GM12873 (cell line): ENCODE measurements around the gene ADGRE1.

Experiments
- CTCF ChIP-seq: IDR thresholded peaks from 2 replicates; pipeline ENCODE4 v1.5.1; 2012; ENCODE audit warnings: low read depth, mild to moderate bottlenecking, moderate library complexity, low read length, control low read depth; ENCODE audit not compliant: insufficient read depth; ENCODE audit errors: missing control alignments

Gene ADGRE1

DNA sequence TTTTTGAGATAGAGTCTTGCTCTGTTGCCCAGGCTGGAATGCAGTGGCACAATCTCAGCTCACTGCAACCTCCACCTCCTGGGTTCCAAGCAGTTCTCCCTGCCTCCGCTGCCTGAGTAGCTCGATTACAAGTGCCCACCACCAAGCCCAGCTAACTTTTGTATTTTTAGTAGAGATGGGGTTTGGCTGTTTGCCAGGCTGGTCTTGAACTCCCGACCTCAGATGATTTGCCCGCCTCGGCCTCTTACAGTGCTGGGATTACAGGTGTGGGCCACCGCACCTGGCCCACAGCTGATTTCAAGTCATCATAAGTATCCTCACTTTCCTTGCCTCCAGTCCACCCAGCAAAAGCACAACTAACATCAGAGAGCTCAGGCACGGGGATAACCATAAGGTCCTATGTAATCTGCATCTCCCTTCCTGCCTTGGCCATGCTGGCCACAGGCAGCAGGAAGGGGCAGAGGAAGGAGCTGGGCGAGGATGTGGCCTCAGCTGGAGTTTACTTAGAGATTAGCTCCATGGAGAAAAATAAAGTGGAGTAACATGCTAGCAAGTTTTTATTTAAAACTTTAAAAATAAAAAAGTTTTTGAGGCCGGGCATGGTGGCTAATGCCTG is 22.9 kb upstream of the ADGRE1 start:
- TF ChIP-seq CTCF: no peak

- no peak for TF ChIP-seq CTCF
Measured at GRCh38 chr19:6865849-6866248, 21.5 kb upstream of the ADGRE1 start.

DNA sequence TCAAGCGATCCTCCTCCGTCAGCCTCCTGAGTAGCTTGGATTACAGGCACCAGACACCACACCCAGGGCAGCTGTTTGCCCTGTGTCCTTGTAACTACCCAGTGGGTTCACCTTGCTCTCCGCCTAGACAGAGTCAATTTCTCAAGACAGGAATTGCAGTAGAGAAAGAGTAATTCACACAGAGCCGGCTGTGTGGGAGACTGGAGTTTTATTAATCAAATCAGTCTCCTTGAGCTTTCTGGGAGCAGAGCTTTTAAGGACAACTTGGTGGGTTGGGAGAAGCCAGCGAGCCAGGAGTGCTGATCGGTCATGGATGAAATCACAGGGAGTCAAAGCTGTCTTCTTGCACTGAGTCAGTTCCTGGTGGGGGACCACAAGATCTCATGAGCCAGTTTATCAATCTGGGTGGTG is 20.6 kb upstream of the ADGRE1 start:
- no peak for TF ChIP-seq CTCF

- no peak for TF ChIP-seq CTCF
Measured at GRCh38 chr19:6868351-6868750, 19.0 kb upstream of the ADGRE1 start.

DNA sequence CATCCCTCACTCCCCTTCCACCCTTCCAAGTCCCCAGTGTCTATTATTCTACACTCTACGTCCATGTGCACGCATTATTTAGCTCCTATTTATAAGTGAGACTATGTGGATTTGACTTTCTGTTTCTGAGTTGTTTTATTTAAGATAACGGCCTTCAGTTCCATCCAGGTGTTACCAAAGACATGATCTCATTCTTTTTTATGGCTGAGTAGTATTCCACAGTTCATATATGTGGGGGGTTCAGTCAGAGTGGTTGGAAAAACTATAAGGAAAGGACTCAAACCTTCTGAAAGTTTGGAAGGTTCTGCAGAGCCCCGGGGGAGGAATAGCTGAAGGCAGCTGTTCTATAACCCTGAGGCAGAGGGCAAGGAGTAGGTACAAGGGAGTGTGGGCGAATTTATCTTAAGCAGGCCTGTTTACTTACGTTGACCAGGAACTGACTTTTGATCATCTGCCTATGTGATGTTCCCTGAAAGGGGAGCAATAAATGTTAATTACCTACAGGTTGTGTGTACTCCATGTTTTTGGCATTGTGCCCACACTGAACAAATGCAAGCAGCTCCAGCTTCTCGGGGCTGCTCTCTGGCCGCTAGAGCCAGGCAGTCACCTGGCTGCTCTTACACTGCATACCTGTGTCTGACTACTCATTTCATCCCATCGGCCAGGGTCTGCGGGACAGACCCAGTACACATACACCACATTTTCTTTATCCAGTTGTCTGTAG is 13.5 kb upstream of the ADGRE1 start:
- no peak for TF ChIP-seq CTCF

GRCh38 chr19:6875218-6875617 is 12.2 kb upstream of the ADGRE1 start:
- no peak for TF ChIP-seq CTCF

DNA sequence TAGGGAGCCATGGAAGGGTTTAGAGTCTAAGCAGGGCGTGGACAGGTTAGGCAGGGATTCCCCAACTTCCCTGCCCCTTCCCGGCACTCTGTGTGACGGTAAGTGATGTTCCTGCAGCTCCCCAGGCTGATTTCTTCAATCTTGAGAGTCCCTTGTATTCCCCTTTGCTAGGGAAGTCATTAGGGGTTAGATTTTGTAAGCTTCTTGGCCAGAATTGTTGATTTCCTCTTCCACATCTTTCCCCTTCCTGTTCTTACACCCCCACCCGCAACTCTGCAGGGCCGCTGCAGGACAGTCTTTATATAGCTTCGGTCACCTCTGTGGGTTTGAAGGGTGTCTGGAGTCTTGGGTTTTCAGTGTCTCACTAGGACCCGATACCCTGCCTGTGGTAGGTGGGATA is 10.6 kb upstream of the ADGRE1 start:
- no peak for TF ChIP-seq CTCF
